Measurements from ENCODE around the gene NAT16. TPM values are rescaled to one million over a fixed set of nuclear protein-coding genes. Genes with fewer than 3 reads are reported as not detected.

Gene NAT16
- total and polyA plus RNA-seq, 9 of the 15 experiments (the other 6 are each of a cell fraction or from before 2014, with no cell fraction given) = 0.04 TPM; not detected in 8

DNA sequence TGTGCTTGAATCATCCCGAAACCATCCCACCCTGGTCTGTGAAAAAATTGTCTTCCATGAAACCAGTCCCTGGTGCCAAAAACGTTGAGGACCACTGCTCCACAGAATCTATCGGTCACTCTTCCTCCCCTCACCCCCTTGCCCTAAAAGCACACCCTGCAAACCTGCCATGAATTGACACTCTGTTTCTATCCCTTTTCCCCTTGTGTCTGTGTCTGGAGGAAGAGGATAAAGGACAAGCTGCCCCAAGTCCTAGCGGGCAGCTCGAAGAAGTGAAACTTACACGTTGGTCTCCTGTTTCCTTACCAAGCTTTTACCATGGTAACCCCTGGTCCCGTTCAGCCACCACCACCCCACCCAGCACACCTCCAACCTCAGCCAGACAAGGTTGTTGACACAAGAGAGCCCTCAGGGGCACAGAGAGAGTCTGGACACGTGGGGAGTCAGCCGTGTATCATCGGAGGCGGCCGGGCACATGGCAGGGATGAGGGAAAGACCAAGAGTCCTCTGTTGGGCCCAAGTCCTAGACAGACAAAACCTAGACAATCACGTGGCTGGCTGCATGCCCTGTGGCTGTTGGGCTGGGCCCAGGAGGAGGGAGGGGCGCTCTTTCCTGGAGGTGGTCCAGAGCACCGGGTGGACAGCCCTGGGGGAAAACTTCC lies 54.0 kb downstream of the NAT16 start:
- no peaks in the 10 kb centered on the region for H3K9me3 ChIP-seq (replicated peaks; ENCODE audit: control insufficient read depth, insufficient read depth, low read depth, low read length)
- no peaks in the 10 kb centered on the region for H3K36me3 ChIP-seq (ENCODE audit: control insufficient read depth, insufficient read depth, low read length)
- no peaks in the 10 kb centered on the region for H3K9me1 ChIP-seq (ENCODE audit: control insufficient read depth, insufficient read depth, low read length)
- ChIA-PET CTCF (ENCODE audit: low intra/inter-chr PET ratio) (no interaction called here), POLR2A (interaction anchor here (0.6 to 2.7 kb wide), 4 partner anchors 12 to 756 kb away, joined by 3 to 10 read pairs (median 4); no protein-coding TSS in a partner anchor)
- ATAC-seq (peak; percentile 19), DNase-seq (ENCODE audit: extremely low read depth in 1 of 4, low spot score in 3 of 4) (peak in 1 of 4 experiments; percentile 25), FAIRE-seq (no peak)
- BruUV-seq (replicated peaks) = no TSS peak
- peaks cover 30 to 42% of the 10 kb centered on the region in 2 experiments for H3K4me1 ChIP-seq (replicated peaks in 1 of 2; ENCODE audit: control insufficient read depth in 2 of 2, insufficient read depth in 2 of 2, low read length in 2 of 2)
- peak overlapping the region; percentile 23 to 37; a peak in 2 of 4 replicates for H3K9ac ChIP-seq (ENCODE audit: insufficient read depth in 1 of 2, low read depth in 2 of 2, low read length in 2 of 2)
- no peaks in the 10 kb centered on the region for H4K20me1 ChIP-seq (replicated peaks; ENCODE audit: control insufficient read depth, insufficient read depth, low read length)
- in situ Hi-C loops (cut with MboI) (no loop called here), intact Hi-C loops (cut with micrococcal nuclease) (no loop called here)
- 56% methylated on average over 13 of the region's 15 CpGs for WGBS (ENCODE audit: insufficient coverage, low coverage, missing lambda C conversion rate)
- no peaks in the 10 kb centered on the region for H3K27me3 ChIP-seq (ENCODE audit: control insufficient read depth in 2 of 2, insufficient read depth in 2 of 2, low read length in 2 of 2)
- H3K27ac ChIP-seq (ENCODE audit: extremely low read depth, low read depth, low read length) = no peak overlapping the region
- peak overlapping the region; percentile 94 for H2AFZ ChIP-seq (ENCODE audit: low read depth, low read length)
- H3K79me2 ChIP-seq (ENCODE audit: control insufficient read depth, insufficient read depth, low read length) = no peaks in the 10 kb centered on the region
- no peak overlapping the region for H3K4me3 ChIP-seq
- peak overlapping the region; percentile 79; the same call in 1 of the 2 replicates for H3K4me2 ChIP-seq (ENCODE audit: insufficient read depth, low read length)
- TF ChIP-seq ZBTB33 (CRISPR knock-in tag; IDR thresholded peaks at IDR 0.05) (no peak), CAMTA2 (CRISPR knock-in tag; conservative IDR thresholded peaks at IDR 0.05) (no peak), ZNF407 (IDR thresholded peaks at IDR 0.05; ENCODE audit: low read depth) (no peak), MAFG (tag; conservative IDR thresholded peaks at IDR 0.05) (no peak), ESRRB (CRISPR knock-in tag; IDR thresholded peaks at IDR 0.05; ENCODE audit: borderline replicate concordance) (0 out of 2 replicates have a peak, but pooled peaks have one; percentile 35), ZNF75A (CRISPR knock-in tag; IDR thresholded peaks at IDR 0.05) (no peak), BRF1 (IDR thresholded peaks at IDR 0.05; ENCODE audit: borderline replicate concordance, extremely low read depth, insufficient read length) (no peak), KAT8 (IDR thresholded peaks at IDR 0.05; ENCODE audit: low read depth) (no peak), TSC22D4 (tag; IDR thresholded peaks at IDR 0.05) (no peak), POLR2B (IDR thresholded peaks at IDR 0.05; ENCODE audit: low read depth, partially characterized antibody) (no peak)
